GM23338 (cell line): ENCODE data around the gene ITGB3BP. TPM values are rescaled to one million over a fixed set of nuclear protein-coding genes. Genes with fewer than 3 reads are reported as not detected.

Source experiments
- ATAC-seq: fragments of 200-7000 bp; cut with Tn5 transposase; 3 replicates; pipeline ENCODE4 v1.9.1; 2020
- DNase-seq: peaks from one replicate; pipeline ENCODE4 v3.0.0-alpha.2; 2015; ENCODE audit warnings: low spot score
- H2AFZ ChIP-seq: fragments of 200-600 bp; sonication (generic); 2 replicates; pipeline ENCODE4 v1.8.0; 2016; ENCODE audit warnings: antibody characterized with exemption, mild to moderate bottlenecking, moderate library complexity
- H3F3A ChIP-seq: fragments of 200-600 bp; sonication (generic); replicated peaks from 2 replicates; pipeline ENCODE4 v1.8.0; 2017; ENCODE audit warnings: antibody characterized with exemption, mixed run types, low read depth
- H3K27ac ChIP-seq: fragments of 200-600 bp; sonication (generic); 2 replicates; pipeline ENCODE4 v1.6.1; 2016; ENCODE audit warnings: low read depth
- H3K27me3 ChIP-seq: fragments of 200-600 bp; sonication (generic); 2 replicates; pipeline ENCODE4 v1.8.0; 2016; ENCODE audit warnings: mild to moderate bottlenecking, mixed run types, moderate library complexity; ENCODE audit not compliant: insufficient read depth
- H3K36me3 ChIP-seq: fragments of 200-600 bp; sonication (generic); 2 replicates; pipeline ENCODE4 v1.8.0; 2016; ENCODE audit warnings: mild to moderate bottlenecking; ENCODE audit not compliant: insufficient read depth
- H3K4me1 ChIP-seq: fragments of 200-600 bp; sonication (generic); 2 replicates; pipeline ENCODE4 v1.8.0; 2016; ENCODE audit warnings: mild to moderate bottlenecking, moderate library complexity; ENCODE audit not compliant: insufficient read depth
- H3K4me2 ChIP-seq: fragments of 200-600 bp; sonication (generic); 2 replicates; pipeline ENCODE4 v1.7.1; 2017; ENCODE audit warnings: mixed run types
- H3K4me3 ChIP-seq: fragments of 200-600 bp; sonication (generic); 2 replicates; pipeline ENCODE4 v1.6.1; 2016; ENCODE audit warnings: mixed run types
- H3K79me2 ChIP-seq: fragments of 200-600 bp; sonication (generic); replicated peaks from 2 replicates; pipeline ENCODE4 v1.8.0; 2017; ENCODE audit warnings: mild to moderate bottlenecking; ENCODE audit not compliant: insufficient read depth
- H3K9me2 ChIP-seq: fragments of 200-600 bp; sonication (generic); 2 replicates; pipeline ENCODE4 v1.8.0; 2017; ENCODE audit not compliant: insufficient read depth
- H4K20me1 ChIP-seq: fragments of 200-600 bp; sonication (generic); replicated peaks from 2 replicates; pipeline ENCODE4 v1.8.0; 2017; ENCODE audit warnings: mild to moderate bottlenecking; ENCODE audit not compliant: insufficient read depth
- H3K27ac Mint-ChIP-seq: 2 replicates; pipeline ENCODE4 v1.8.0; 2020; ENCODE audit warnings: inconsistent platforms, mild to moderate bottlenecking, moderate library complexity, mixed read lengths
- H3K27me3 Mint-ChIP-seq: 3 replicates; pipeline ENCODE4 v1.8.0; 2022; ENCODE audit warnings: low read depth, mild to moderate bottlenecking, moderate library complexity, mixed read lengths, inconsistent platforms; ENCODE audit not compliant: insufficient read depth, poor library complexity
- H3K36me3 Mint-ChIP-seq: 3 replicates; pipeline ENCODE4 v1.8.0; 2021; ENCODE audit warnings: low read depth, mild to moderate bottlenecking, inconsistent platforms, moderate library complexity, mixed read lengths
- H3K4me1 Mint-ChIP-seq: 3 replicates; pipeline ENCODE4 v1.8.0; 2020; ENCODE audit warnings: mild to moderate bottlenecking, inconsistent platforms, mixed read lengths
- H3K4me3 Mint-ChIP-seq: 3 replicates; pipeline ENCODE4 v1.8.0; 2021; ENCODE audit warnings: moderate library complexity, mild to moderate bottlenecking, inconsistent platforms, mixed read lengths
- H3K9me3 Mint-ChIP-seq: 3 replicates; pipeline ENCODE4 v1.8.0; 2020; ENCODE audit warnings: moderate library complexity, mild to moderate bottlenecking, inconsistent platforms, mixed read lengths
- CREB1 ChIP-seq: fragments of 250-450 bp; sonication (Bioruptor Pico); IDR thresholded peaks from 2 replicates; pipeline ENCODE4 v1.5.0; 2020; ENCODE audit warnings: low read depth, mild to moderate bottlenecking, moderate library complexity
- EZH2phosphoT487 ChIP-seq: fragments of 200-600 bp; sonication (generic); IDR thresholded peaks from one replicate; pipeline ENCODE4 v1.8.1; 2018; ENCODE audit warnings: antibody characterized with exemption; ENCODE audit not compliant: unreplicated experiment
- JUNB ChIP-seq: IDR thresholded peaks from one replicate; pipeline ENCODE4 v1.6.1; 2016; ENCODE audit warnings: antibody characterized with exemption; ENCODE audit not compliant: unreplicated experiment
- NANOG ChIP-seq: IDR thresholded peaks from 2 replicates; pipeline ENCODE4 v1.6.1; 2016; ENCODE audit warnings: antibody characterized with exemption, borderline replicate concordance
- POLR2AphosphoS5 ChIP-seq: IDR thresholded peaks from 2 replicates; pipeline ENCODE4 v1.6.1; 2016; ENCODE audit warnings: antibody characterized with exemption, low read depth
- STAT1 ChIP-seq: IDR thresholded peaks from one replicate; pipeline ENCODE4 v1.6.1; 2016; ENCODE audit warnings: antibody characterized with exemption; ENCODE audit not compliant: unreplicated experiment
- ZNF331 ChIP-seq: fragments of 250-450 bp; sonication (Bioruptor Pico); IDR thresholded peaks from 2 replicates; pipeline ENCODE4 v1.5.0; 2020; ENCODE audit warnings: low read depth, mild to moderate bottlenecking, moderate library complexity
- polyA plus RNA-seq: library from polyadenylated mRNA; unstranded; fragments of >200 nt; fragmentation: Nextera tagmentation; extraction: Ambion mirVana; gene quantifications from 2 replicates; pipeline ENCODE4 v1.2.1, GENCODE V29; 2016
- total RNA-seq: library from RNA; depleted of rRNA; stranded (reverse); fragments of >200 nt; shearing (Covaris generic); gene quantifications from 2 replicates; pipeline ENCODE4 v1.2.3, GENCODE V29; 2014
- TF ChIP-seq, protein P1 (sequence below), 2 experiments: fragments of 200-600 bp in 1 of 2; sonication (generic) in 1 of 2; conservative IDR thresholded peaks; 2 replicates each; pipeline versions ENCODE4 v1.5.1 to v1.6.1; 2016 to 2017; ENCODE audit warnings: antibody characterized with exemption in 2 of 2, low read depth in 2 of 2, mild to moderate bottlenecking in 2 of 2, moderate library complexity in 1 of 2
- TF ChIP-seq, protein P2 (sequence below): IDR thresholded peaks from one replicate; pipeline ENCODE4 v1.6.1; 2018; ENCODE audit warnings: antibody characterized with exemption; ENCODE audit not compliant: unreplicated experiment
- TF ChIP-seq, protein P3 (sequence below): fragments of 250-450 bp; sonication (Bioruptor Pico); IDR thresholded peaks from 2 replicates; pipeline ENCODE4 v1.5.0; 2020; ENCODE audit warnings: mild to moderate bottlenecking, moderate library complexity

ITGB3BP gene
- total and polyA plus RNA-seq, 2 experiments from 2014 or later, result 49.4 to 101 TPM

DNA sequence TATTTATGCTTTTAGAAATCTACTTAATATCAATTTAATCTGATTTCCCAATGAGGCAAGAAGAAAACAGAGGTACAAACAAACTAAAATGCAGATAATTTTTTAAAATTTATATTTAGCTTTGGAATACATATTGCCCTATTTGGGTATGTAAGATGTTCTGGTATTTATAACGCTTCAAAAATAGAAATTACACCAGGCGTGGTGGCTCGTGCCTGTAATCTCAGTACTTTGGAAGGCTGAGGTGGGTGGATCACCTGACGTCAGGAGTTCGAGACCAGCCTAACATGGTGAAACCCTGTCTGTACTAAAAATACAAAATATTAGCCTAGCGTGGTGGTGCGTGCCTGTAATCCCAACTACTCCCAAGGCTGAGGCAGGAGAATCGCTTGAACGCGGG is 13.3 kb downstream of the ITGB3BP start (continued):
- TF ChIP-seq EZH2phosphoT487, result no peak
- no peak for TF ChIP-seq JUNB
- TF ChIP-seq ZNF331 (CRISPR knock-in tag), result no peak
- TF ChIP-seq, protein P1, sequence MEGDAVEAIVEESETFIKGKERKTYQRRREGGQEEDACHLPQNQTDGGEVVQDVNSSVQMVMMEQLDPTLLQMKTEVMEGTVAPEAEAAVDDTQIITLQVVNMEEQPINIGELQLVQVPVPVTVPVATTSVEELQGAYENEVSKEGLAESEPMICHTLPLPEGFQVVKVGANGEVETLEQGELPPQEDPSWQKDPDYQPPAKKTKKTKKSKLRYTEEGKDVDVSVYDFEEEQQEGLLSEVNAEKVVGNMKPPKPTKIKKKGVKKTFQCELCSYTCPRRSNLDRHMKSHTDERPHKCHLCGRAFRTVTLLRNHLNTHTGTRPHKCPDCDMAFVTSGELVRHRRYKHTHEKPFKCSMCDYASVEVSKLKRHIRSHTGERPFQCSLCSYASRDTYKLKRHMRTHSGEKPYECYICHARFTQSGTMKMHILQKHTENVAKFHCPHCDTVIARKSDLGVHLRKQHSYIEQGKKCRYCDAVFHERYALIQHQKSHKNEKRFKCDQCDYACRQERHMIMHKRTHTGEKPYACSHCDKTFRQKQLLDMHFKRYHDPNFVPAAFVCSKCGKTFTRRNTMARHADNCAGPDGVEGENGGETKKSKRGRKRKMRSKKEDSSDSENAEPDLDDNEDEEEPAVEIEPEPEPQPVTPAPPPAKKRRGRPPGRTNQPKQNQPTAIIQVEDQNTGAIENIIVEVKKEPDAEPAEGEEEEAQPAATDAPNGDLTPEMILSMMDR (conservative IDR thresholded peaks at IDR 0.05; ENCODE audit: low read depth in 2 of 2), result no peak
- no peak for TF ChIP-seq POLR2AphosphoS5
- no peak for TF ChIP-seq STAT1
- no peak for TF ChIP-seq NANOG

DNA sequence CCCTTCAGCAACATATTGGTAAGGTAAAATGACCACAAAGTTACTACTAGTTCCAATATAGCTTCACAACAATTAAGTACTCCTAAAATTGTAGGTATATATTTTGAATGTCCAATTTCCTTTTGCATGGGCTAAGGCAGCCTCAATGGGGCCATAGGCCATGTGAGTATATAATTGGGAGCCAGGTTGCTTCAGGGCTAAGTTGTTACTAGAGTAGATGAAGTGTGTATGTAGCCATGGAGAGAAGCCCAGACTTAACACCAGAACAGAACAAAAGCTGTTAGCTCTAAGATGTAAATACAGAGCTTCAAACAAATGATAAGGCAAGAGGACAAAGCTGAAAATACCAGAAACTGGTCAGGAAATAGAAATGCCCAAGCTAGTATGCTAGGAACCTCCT is 16.2 kb downstream of the ITGB3BP start:
- DNase-seq, result no peak
- no peak overlapping the region for H3K27ac Mint-ChIP-seq
- peaks cover 2% of the 10 kb centered on the region; the same call in 1 of the 3 replicates for H3K9me3 Mint-ChIP-seq
- ATAC-seq, result no peak
- H3K27me3 ChIP-seq, result no peaks in the 10 kb centered on the region
- H3K27ac ChIP-seq, result no peak overlapping the region
- H3K79me2 ChIP-seq, result no peaks in the 10 kb centered on the region
- peaks cover 30% of the 10 kb centered on the region for H3K36me3 Mint-ChIP-seq
- H3K27me3 Mint-ChIP-seq, result no peaks in the 10 kb centered on the region
- H3K4me1 ChIP-seq, result no peaks in the 10 kb centered on the region
- no peak overlapping the region for H2AFZ ChIP-seq
- H3F3A ChIP-seq, result no peaks in the 10 kb centered on the region
- peaks cover 11% of the 10 kb centered on the region for H3K36me3 ChIP-seq
- no peaks in the 10 kb centered on the region for H3K4me1 Mint-ChIP-seq
- H3K4me3 ChIP-seq, result no peak overlapping the region
- no peak overlapping the region for H3K4me2 ChIP-seq
- TF ChIP-seq, protein P2, sequence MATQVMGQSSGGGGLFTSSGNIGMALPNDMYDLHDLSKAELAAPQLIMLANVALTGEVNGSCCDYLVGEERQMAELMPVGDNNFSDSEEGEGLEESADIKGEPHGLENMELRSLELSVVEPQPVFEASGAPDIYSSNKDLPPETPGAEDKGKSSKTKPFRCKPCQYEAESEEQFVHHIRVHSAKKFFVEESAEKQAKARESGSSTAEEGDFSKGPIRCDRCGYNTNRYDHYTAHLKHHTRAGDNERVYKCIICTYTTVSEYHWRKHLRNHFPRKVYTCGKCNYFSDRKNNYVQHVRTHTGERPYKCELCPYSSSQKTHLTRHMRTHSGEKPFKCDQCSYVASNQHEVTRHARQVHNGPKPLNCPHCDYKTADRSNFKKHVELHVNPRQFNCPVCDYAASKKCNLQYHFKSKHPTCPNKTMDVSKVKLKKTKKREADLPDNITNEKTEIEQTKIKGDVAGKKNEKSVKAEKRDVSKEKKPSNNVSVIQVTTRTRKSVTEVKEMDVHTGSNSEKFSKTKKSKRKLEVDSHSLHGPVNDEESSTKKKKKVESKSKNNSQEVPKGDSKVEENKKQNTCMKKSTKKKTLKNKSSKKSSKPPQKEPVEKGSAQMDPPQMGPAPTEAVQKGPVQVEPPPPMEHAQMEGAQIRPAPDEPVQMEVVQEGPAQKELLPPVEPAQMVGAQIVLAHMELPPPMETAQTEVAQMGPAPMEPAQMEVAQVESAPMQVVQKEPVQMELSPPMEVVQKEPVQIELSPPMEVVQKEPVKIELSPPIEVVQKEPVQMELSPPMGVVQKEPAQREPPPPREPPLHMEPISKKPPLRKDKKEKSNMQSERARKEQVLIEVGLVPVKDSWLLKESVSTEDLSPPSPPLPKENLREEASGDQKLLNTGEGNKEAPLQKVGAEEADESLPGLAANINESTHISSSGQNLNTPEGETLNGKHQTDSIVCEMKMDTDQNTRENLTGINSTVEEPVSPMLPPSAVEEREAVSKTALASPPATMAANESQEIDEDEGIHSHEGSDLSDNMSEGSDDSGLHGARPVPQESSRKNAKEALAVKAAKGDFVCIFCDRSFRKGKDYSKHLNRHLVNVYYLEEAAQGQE, result no peak
- no peak for TF ChIP-seq CREB1 (CRISPR knock-in tag)
- no peak for TF ChIP-seq NANOG
- TF ChIP-seq ZNF331 (CRISPR knock-in tag), result no peak
- no peak for TF ChIP-seq EZH2phosphoT487
- TF ChIP-seq, protein P3, sequence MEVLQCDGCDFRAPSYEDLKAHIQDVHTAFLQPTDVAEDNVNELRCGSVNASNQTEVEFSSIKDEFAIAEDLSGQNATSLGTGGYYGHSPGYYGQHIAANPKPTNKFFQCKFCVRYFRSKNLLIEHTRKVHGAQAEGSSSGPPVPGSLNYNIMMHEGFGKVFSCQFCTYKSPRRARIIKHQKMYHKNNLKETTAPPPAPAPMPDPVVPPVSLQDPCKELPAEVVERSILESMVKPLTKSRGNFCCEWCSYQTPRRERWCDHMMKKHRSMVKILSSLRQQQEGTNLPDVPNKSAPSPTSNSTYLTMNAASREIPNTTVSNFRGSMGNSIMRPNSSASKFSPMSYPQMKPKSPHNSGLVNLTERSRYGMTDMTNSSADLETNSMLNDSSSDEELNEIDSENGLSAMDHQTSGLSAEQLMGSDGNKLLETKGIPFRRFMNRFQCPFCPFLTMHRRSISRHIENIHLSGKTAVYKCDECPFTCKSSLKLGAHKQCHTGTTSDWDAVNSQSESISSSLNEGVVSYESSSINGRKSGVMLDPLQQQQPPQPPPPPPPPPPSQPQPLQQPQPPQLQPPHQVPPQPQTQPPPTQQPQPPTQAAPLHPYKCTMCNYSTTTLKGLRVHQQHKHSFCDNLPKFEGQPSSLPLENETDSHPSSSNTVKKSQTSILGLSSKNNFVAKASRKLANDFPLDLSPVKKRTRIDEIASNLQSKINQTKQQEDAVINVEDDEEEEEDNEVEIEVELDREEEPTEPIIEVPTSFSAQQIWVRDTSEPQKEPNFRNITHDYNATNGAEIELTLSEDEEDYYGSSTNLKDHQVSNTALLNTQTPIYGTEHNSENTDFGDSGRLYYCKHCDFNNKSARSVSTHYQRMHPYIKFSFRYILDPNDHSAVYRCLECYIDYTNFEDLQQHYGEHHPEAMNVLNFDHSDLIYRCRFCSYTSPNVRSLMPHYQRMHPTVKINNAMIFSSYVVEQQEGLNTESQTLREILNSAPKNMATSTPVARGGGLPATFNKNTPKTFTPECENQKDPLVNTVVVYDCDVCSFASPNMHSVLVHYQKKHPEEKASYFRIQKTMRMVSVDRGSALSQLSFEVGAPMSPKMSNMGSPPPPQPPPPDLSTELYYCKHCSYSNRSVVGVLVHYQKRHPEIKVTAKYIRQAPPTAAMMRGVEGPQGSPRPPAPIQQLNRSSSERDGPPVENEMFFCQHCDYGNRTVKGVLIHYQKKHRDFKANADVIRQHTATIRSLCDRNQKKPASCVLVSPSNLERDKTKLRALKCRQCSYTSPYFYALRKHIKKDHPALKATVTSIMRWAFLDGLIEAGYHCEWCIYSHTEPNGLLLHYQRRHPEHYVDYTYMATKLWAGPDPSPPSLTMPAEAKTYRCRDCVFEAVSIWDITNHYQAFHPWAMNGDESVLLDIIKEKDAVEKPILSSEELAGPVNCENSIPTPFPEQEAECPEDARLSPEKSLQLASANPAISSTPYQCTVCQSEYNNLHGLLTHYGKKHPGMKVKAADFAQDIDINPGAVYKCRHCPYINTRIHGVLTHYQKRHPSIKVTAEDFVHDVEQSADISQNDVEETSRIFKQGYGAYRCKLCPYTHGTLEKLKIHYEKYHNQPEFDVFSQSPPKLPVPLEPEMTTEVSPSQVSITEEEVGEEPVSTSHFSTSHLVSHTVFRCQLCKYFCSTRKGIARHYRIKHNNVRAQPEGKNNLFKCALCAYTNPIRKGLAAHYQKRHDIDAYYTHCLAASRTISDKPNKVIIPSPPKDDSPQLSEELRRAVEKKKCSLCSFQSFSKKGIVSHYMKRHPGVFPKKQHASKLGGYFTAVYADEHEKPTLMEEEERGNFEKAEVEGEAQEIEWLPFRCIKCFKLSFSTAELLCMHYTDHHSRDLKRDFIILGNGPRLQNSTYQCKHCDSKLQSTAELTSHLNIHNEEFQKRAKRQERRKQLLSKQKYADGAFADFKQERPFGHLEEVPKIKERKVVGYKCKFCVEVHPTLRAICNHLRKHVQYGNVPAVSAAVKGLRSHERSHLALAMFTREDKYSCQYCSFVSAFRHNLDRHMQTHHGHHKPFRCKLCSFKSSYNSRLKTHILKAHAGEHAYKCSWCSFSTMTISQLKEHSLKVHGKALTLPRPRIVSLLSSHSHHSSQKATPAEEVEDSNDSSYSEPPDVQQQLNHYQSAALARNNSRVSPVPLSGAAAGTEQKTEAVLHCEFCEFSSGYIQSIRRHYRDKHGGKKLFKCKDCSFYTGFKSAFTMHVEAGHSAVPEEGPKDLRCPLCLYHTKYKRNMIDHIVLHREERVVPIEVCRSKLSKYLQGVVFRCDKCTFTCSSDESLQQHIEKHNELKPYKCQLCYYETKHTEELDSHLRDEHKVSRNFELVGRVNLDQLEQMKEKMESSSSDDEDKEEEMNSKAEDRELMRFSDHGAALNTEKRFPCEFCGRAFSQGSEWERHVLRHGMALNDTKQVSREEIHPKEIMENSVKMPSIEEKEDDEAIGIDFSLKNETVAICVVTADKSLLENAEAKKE (CRISPR knock-in tag), result no peak
- no peak for TF ChIP-seq POLR2AphosphoS5
- H3K9me2 ChIP-seq, result no peaks in the 10 kb centered on the region
- no peak overlapping the region for H3K4me3 Mint-ChIP-seq
- H4K20me1 ChIP-seq, result peaks cover 5% of the 10 kb centered on the region; the same call in 1 of the 2 replicates
